ENCODE results near the gene NSMCE3. TPM values are rescaled to one million over a fixed set of nuclear protein-coding genes. Genes with fewer than 3 reads are reported as not detected.

NSMCE3 gene
- total and polyA plus RNA-seq, 2 experiments from 2014 or later = 9.7 to 10.0 TPM

DNA sequence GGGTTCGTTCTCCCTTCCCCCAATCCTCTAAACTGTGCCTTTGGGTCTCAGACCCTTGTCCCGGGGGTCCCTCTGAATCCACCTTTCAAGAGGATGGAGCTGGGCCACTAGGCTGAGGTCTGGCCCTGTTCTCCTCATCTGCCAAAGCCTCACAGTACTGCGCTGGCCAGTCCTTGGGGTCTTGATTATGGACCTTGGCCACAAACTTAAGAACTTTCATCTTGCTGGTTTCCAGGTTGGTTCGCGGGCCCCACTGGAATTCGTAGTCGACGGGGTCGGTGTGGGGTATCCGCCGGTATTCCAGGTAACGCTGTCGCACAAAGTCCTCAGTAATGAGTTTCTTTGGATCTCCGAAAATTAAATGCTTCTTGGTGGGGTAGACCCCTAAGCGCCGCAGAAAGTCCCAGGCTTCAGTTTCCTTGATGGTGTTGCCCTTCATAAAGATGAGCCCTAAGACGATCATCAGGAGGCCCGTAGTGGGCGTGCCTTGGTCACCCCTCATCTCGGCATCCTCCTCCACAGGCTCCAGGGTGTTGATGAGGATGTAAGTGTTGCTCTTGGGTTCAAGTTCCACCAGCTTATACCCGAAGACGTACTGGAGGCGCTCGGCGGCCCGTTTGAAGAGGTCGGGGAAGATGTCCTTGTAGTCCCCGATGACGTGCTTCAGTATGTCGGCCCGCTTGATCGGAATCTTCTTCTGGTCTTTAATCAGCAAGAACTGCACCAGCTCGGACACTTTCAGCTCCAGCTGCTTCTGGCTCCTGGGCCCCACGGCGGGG, 727 bp downstream of the NSMCE3 start:
- Histone ChIP-seq H3K27ac (ENCODE audit: low read depth) (no peak overlapping the region), H4K20me1 (replicated peaks; ENCODE audit: insufficient read depth) (peaks cover 3% of the 10 kb centered on the region; the same call in 1 of the 2 replicates), H3K4me1 (ENCODE audit: insufficient read depth) (peaks cover 30% of the 10 kb centered on the region), H3K4me2 (peak overlapping the region; percentile 91), H2AFZ (peak overlapping the region; percentile 91), H3F3A (replicated peaks; ENCODE audit: low read depth) (no peaks in the 10 kb centered on the region), H3K4me3 (peak overlapping the region; percentile 89), H3K9me2 (ENCODE audit: insufficient read depth) (no peaks in the 10 kb centered on the region), H3K36me3 (ENCODE audit: insufficient read depth) (no peaks in the 10 kb centered on the region), H3K27me3 (ENCODE audit: insufficient read depth) (no peaks in the 10 kb centered on the region), H3K79me2 (replicated peaks; ENCODE audit: insufficient read depth) (peaks cover 31% of the 10 kb centered on the region)
- 0 out of 2 replicates have a peak, but pooled peaks have one; percentile 8 for TF ChIP-seq CREB1 (CRISPR knock-in tag; IDR thresholded peaks at IDR 0.05; ENCODE audit: low read depth)
- TF ChIP-seq, protein P1, sequence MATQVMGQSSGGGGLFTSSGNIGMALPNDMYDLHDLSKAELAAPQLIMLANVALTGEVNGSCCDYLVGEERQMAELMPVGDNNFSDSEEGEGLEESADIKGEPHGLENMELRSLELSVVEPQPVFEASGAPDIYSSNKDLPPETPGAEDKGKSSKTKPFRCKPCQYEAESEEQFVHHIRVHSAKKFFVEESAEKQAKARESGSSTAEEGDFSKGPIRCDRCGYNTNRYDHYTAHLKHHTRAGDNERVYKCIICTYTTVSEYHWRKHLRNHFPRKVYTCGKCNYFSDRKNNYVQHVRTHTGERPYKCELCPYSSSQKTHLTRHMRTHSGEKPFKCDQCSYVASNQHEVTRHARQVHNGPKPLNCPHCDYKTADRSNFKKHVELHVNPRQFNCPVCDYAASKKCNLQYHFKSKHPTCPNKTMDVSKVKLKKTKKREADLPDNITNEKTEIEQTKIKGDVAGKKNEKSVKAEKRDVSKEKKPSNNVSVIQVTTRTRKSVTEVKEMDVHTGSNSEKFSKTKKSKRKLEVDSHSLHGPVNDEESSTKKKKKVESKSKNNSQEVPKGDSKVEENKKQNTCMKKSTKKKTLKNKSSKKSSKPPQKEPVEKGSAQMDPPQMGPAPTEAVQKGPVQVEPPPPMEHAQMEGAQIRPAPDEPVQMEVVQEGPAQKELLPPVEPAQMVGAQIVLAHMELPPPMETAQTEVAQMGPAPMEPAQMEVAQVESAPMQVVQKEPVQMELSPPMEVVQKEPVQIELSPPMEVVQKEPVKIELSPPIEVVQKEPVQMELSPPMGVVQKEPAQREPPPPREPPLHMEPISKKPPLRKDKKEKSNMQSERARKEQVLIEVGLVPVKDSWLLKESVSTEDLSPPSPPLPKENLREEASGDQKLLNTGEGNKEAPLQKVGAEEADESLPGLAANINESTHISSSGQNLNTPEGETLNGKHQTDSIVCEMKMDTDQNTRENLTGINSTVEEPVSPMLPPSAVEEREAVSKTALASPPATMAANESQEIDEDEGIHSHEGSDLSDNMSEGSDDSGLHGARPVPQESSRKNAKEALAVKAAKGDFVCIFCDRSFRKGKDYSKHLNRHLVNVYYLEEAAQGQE (IDR thresholded peaks at IDR 0.05; ENCODE audit: unreplicated experiment) = no peak
- H3K27me3 Mint-ChIP-seq (ENCODE audit: insufficient read depth, low read depth, poor library complexity) = peaks cover 9% of the 10 kb centered on the region
- ATAC-seq (peak; percentile 61), DNase-seq (ENCODE audit: low spot score) (peak; percentile 66)
- H3K36me3 Mint-ChIP-seq (ENCODE audit: low read depth) = no peaks in the 10 kb centered on the region
- H3K4me3 Mint-ChIP-seq = peak overlapping the region; percentile 99
- no peaks in the 10 kb centered on the region for H3K9me3 Mint-ChIP-seq
- peaks cover 28% of the 10 kb centered on the region for H3K4me1 Mint-ChIP-seq
- peak overlapping the region; percentile 93 for H3K27ac Mint-ChIP-seq

DNA sequence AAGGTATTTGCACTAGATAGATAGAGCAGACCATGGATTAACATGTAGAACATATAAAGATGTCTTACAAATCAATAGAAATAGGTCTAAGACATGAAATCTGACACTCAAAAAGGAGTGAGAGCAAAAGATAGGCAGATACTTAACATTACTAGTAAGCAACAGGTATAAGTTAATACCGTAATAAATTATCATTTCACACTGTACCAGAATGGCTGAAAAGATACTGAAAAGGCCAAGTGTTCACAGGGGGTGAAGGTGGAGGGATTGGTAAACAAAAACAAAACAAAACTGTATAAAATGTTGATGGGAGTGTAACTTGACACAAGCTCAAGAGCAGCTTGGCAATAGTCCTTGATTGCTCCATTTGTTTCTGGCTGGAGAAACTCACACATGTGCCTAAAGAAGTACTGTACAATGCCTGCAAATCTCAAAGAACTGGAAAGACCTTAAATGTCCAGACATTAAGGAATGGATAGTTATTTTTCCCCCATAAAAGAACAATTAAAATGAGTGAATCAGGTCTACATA, 3.5 kb downstream of the NSMCE3 start:
- H3K9me2 ChIP-seq (ENCODE audit: insufficient read depth) = no peaks in the 10 kb centered on the region
- H3K4me2 ChIP-seq = 0 out of 2 replicates have a peak overlapping the region, but pooled peaks have one; percentile 91
- H4K20me1 ChIP-seq (replicated peaks; ENCODE audit: insufficient read depth) = peaks cover 3% of the 10 kb centered on the region; the same call in 1 of the 2 replicates
- ATAC-seq (no peak), DNase-seq (ENCODE audit: low spot score) (no peak)
- Mint-ChIP-seq H3K9me3 (no peaks in the 10 kb centered on the region), H3K27me3 (ENCODE audit: insufficient read depth, low read depth, poor library complexity) (peaks cover 6% of the 10 kb centered on the region), H3K4me3 (no peak overlapping the region; the same call in 2 of the 3 replicates), H3K4me1 (peaks cover 30% of the 10 kb centered on the region), H3K36me3 (ENCODE audit: low read depth) (no peaks in the 10 kb centered on the region), H3K27ac (no peak overlapping the region)
- H3K27me3 ChIP-seq (ENCODE audit: insufficient read depth) = no peaks in the 10 kb centered on the region
- no peaks in the 10 kb centered on the region for H3K36me3 ChIP-seq (ENCODE audit: insufficient read depth)
- H3F3A ChIP-seq (replicated peaks; ENCODE audit: low read depth) = no peaks in the 10 kb centered on the region
- no peak overlapping the region for H2AFZ ChIP-seq
- TF ChIP-seq CREB1 (CRISPR knock-in tag; IDR thresholded peaks at IDR 0.05; ENCODE audit: low read depth) = no peak
- TF ChIP-seq ZNF331 (CRISPR knock-in tag; IDR thresholded peaks at IDR 0.05; ENCODE audit: low read depth) = no peak
- TF ChIP-seq, protein P2, sequence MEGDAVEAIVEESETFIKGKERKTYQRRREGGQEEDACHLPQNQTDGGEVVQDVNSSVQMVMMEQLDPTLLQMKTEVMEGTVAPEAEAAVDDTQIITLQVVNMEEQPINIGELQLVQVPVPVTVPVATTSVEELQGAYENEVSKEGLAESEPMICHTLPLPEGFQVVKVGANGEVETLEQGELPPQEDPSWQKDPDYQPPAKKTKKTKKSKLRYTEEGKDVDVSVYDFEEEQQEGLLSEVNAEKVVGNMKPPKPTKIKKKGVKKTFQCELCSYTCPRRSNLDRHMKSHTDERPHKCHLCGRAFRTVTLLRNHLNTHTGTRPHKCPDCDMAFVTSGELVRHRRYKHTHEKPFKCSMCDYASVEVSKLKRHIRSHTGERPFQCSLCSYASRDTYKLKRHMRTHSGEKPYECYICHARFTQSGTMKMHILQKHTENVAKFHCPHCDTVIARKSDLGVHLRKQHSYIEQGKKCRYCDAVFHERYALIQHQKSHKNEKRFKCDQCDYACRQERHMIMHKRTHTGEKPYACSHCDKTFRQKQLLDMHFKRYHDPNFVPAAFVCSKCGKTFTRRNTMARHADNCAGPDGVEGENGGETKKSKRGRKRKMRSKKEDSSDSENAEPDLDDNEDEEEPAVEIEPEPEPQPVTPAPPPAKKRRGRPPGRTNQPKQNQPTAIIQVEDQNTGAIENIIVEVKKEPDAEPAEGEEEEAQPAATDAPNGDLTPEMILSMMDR (conservative IDR thresholded peaks at IDR 0.05; ENCODE audit: low read depth in 2 of 2) = no peak
- TF ChIP-seq EZH2 (IDR thresholded peaks at IDR 0.05; ENCODE audit: low read depth, unreplicated experiment) = no peak
- TF ChIP-seq NANOG (IDR thresholded peaks at IDR 0.05; ENCODE audit: borderline replicate concordance) = no peak
- no peak for TF ChIP-seq JUNB (IDR thresholded peaks at IDR 0.05; ENCODE audit: unreplicated experiment)
- no peak overlapping the region for H3K4me3 ChIP-seq
- H3K27ac ChIP-seq (ENCODE audit: low read depth) = no peak overlapping the region
- H3K79me2 ChIP-seq (replicated peaks; ENCODE audit: insufficient read depth) = peaks cover 31% of the 10 kb centered on the region
- peaks cover 29% of the 10 kb centered on the region for H3K4me1 ChIP-seq (ENCODE audit: insufficient read depth)

Data from GM23338 (cell line).